ENCODE data around the gene NAB2.

Gene NAB2

DNA sequence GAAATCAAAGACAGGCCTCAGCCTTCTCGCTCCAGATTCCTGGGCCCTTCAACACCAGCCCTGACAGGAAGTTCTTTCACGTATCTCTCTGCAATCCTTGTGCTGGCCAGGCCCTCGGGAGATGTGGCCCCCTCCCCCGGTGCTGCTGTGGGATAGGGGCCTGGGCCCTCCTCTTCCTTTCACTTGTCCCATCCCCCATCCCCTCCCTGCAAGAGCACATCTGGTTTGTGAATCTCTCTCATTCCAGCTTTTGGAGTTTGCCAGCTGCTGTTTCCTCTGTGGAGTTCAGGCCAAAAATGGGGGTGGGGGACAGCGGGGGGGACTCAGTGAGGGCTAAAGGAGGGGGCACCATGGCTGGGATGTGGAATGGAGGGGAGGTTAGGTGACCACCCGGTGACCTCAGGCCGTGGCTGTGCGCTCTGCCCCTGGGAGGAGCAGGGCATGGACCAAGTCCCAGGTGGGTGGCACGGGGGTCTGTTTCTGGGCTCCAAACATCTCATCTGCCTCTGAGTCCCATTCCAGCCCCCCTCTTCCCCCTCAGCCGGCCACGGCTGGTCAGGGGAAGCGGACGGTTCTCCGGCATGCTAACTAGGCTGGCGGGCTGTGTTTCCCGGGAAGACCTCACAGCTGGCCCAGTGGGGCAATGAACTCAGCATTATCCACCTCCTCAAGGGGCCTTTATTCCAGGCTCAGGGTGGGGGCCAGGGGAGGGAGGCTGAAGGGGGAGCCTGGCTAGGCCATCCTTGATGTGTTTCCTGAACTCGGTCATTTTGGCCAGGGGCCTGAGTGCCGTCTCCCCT, 46.8 kb downstream of the NAB2 start:
- no peak for DNase-seq

- no peak for DNase-seq
These were observed 49.8 kb downstream of the NAB2 start for GRCh38 chr12:57138526-57139272.

DNA sequence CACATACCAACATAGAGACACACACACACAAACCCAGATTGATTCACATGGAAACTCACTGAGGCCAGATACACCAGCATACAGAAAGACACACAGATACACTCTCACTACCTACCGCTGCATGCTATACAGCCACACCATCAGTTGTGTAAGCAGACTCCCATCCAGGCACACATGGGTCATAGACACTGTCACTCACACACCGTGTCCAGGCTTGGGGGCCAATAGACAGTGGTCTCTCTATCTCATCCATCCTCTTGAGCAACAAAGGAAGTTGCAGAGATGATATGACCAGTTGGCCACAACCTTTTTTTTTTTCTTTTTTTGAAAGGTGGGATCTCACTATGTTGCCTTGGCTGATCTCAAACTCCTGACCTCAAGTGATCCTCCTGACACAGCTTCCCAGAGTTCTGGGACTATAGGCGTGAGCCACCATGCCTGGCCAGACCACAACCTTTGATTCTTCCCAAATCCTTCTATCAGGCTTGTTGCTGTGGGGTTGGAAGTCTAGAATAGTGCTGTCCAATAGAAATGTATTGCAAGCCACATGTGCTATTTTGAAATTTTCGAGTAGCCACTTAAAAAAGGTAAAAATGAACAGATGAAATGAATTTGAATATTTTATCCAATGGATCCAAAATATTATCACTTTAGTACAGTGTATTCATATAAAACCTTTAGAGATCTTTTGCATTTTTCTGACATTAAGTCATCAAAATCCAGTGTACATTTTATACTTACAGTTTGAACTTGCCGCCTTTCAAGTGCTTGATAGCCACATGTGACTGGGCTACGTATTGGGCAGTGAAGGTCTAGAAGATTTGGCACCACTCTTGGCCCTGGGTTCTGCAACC, 51.1 kb downstream of the NAB2 start:
- no peak for DNase-seq

GRCh38 chr12:57141249-57141648, 52.3 kb downstream of the NAB2 start:
- DNase-seq = no peak

DNA sequence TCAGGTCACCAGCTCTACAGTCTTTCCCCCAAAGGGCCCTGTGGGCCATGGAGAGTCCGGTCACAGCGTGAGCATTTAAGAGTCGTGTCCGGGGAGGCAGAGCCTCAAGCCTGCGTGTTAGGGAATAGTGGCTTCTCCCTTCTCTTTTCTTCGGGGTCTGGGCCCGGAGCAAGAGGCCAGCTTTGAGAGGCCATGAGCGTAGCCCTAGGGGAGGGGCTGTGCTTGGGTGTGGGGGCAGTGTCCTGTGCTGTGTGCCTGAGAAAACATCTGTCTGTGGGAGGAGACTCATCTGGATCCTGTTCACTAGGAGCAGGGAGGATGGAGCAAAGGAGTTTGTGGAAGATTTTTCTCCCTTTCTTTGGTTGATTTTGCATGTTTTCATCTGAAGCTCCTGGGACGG, 53.2 kb downstream of the NAB2 start:
- no peak for DNase-seq

DNA sequence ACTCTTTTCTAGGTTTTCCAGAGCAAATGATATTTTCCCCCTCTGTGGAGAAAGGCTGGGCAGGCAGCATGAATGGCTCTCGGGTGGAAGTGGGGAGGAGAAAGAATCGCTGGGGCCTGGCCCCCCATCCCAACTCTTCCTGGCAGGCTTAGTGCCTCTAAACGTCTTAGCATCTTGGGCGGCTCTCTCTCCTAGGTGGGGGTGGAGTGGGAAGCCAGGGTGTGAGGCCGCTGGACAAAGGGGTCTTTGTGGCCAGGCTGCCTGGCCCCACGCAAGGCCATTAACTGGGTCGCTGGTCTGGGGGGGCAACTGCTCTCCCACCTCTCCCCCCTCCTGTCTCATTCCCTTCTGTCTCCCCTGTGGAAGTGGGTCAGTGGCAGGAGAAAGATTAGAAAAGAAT, 53.8 kb downstream of the NAB2 start:
- DNase-seq = no peak

DNA sequence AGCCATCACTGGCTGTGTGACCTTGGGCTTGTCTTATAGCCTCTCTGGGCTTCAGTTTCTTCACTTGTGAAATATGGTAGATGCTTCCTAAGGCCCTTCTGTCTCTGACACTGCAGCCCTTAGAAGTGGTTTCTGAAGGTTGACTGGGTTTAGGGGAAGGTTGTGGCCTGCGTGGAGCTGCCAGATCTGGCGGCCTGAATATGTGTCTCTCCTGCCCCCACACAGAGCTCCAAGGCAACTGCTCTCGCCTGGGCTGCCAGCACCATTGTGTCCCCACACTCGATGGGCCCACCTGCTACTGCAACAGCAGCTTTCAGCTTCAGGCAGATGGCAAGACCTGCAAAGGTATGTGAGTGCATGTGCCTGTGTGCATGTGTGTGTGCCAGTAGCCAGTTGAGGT, 54.5 kb downstream of the NAB2 start:
- DNase-seq = no peak

All from stimulated activated CD4-positive, alpha-beta T cell treated with anti-CD3 and anti-CD28 coated beads, Interleukin-15, amount 100 ng/mL, for 24 hours (primary cell).